ENCODE measurements around the gene NELFA. TPM values are rescaled to one million over a fixed set of nuclear protein-coding genes. Genes with fewer than 3 reads are reported as not detected.

Gene NELFA
- total RNA-seq, 1 experiment from 2014 or later = 58.3 TPM

DNA sequence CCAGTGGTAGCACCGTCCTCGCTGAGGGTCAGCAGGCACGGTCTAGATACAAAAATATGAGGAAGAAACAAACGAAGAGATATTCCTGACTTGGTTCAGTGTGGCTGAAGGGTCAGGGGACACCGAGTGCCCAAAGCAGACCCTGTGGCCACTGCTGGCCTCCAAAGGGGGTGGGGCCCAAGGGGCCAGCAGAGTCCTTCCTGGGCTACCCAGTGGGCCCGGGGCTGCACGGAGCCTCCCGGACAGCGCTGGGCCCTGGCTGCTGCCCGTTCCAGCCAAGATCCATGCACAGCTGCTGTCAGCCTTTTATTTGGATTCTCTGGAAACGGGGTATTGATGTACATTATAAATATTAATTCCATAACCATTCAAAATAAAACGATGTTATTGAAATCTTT lies 20.4 kb downstream of the NELFA start:
- TF ChIP-seq, protein P1, sequence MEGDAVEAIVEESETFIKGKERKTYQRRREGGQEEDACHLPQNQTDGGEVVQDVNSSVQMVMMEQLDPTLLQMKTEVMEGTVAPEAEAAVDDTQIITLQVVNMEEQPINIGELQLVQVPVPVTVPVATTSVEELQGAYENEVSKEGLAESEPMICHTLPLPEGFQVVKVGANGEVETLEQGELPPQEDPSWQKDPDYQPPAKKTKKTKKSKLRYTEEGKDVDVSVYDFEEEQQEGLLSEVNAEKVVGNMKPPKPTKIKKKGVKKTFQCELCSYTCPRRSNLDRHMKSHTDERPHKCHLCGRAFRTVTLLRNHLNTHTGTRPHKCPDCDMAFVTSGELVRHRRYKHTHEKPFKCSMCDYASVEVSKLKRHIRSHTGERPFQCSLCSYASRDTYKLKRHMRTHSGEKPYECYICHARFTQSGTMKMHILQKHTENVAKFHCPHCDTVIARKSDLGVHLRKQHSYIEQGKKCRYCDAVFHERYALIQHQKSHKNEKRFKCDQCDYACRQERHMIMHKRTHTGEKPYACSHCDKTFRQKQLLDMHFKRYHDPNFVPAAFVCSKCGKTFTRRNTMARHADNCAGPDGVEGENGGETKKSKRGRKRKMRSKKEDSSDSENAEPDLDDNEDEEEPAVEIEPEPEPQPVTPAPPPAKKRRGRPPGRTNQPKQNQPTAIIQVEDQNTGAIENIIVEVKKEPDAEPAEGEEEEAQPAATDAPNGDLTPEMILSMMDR (conservative IDR thresholded peaks at IDR 0.05; ENCODE audit: low read depth, low read length) = no peak
- no peak for TF ChIP-seq EZH2 (IDR thresholded peaks at IDR 0.05; ENCODE audit: borderline replicate concordance, low read depth, low read length, poor library complexity, severe bottlenecking)
- H3K27ac ChIP-seq (ENCODE audit: low read depth, low read length, poor library complexity, severe bottlenecking) = no peak overlapping the region
- intact Hi-C loops (cut with micrococcal nuclease; ENCODE audit: unreplicated experiment) = no loop called here
- BruUV-seq (replicated peaks) = no TSS peak
- no peak for DNase-seq (ENCODE audit: low spot score)
- no peaks in the 10 kb centered on the region for H3K9me3 ChIP-seq (ENCODE audit: low read depth, low read length, poor library complexity, severe bottlenecking)
- POLR2A ChIA-PET (ENCODE audit: low non-redundant PET) = no interaction called here
- H3K4me3 ChIP-seq (ENCODE audit: low read depth, low read length, poor library complexity, severe bottlenecking) = no peak overlapping the region
- CTCF ChIA-PET = no interaction called here
- no peaks in the 10 kb centered on the region for H3K4me1 ChIP-seq (ENCODE audit: insufficient read depth, low read length, poor library complexity, severe bottlenecking)
- H3K27me3 ChIP-seq (replicated peaks; ENCODE audit: insufficient read depth, low read depth, low read length, poor library complexity) = no peaks in the 10 kb centered on the region
- peaks cover 63% of the 10 kb centered on the region for H3K36me3 ChIP-seq (ENCODE audit: insufficient read depth, low read length, poor library complexity, severe bottlenecking)

DNA sequence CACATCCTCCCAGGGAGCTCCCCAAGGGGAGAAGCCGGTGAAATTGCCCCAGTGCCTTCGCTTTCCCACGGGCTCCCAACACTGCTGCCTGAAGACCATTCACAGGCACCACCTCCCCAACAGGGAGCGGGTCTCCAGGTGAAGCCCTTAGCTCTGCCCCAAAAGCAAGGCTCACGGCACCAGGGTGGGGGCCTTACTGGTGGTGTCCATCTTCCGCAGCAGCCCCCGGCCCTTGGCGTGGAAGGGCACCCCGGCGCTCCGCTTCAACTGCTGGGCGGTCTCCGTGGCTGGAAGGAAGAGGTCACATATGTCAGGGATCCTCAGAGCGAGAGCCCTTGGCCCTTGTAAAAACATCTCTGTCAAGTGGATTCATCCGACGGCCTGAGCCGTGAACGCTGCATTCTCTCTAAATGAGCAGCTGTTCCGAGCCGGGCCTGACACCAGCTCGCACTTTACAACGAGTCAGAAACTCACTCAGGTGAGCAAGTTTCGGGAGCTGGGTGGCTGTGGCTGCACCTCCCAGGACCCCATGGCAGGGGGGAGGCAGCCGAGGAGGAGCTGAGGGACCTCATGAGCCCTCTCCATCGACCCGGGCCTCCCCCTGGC lies 20.9 kb downstream of the NELFA start:
- CTCF ChIA-PET = no interaction called here
- no peaks in the 10 kb centered on the region for H3K9me3 ChIP-seq (ENCODE audit: low read depth, low read length, poor library complexity, severe bottlenecking)
- no peak for DNase-seq (ENCODE audit: low spot score)
- no peak overlapping the region for H3K4me3 ChIP-seq (ENCODE audit: low read depth, low read length, poor library complexity, severe bottlenecking)
- peaks cover 68% of the 10 kb centered on the region for H3K36me3 ChIP-seq (ENCODE audit: insufficient read depth, low read length, poor library complexity, severe bottlenecking)
- H3K27ac ChIP-seq (ENCODE audit: low read depth, low read length, poor library complexity, severe bottlenecking) = no peak overlapping the region
- TF ChIP-seq, protein P1 (conservative IDR thresholded peaks at IDR 0.05; ENCODE audit: low read depth, low read length) = no peak
- no peak for TF ChIP-seq EZH2 (IDR thresholded peaks at IDR 0.05; ENCODE audit: borderline replicate concordance, low read depth, low read length, poor library complexity, severe bottlenecking)
- H3K4me1 ChIP-seq (ENCODE audit: insufficient read depth, low read length, poor library complexity, severe bottlenecking) = no peaks in the 10 kb centered on the region
- intact Hi-C loops (cut with micrococcal nuclease; ENCODE audit: unreplicated experiment) = no loop called here
- POLR2A ChIA-PET (ENCODE audit: low non-redundant PET) = no interaction called here
- no peaks in the 10 kb centered on the region for H3K27me3 ChIP-seq (replicated peaks; ENCODE audit: insufficient read depth, low read depth, low read length, poor library complexity)
- BruUV-seq (replicated peaks) = no TSS peak

DNA sequence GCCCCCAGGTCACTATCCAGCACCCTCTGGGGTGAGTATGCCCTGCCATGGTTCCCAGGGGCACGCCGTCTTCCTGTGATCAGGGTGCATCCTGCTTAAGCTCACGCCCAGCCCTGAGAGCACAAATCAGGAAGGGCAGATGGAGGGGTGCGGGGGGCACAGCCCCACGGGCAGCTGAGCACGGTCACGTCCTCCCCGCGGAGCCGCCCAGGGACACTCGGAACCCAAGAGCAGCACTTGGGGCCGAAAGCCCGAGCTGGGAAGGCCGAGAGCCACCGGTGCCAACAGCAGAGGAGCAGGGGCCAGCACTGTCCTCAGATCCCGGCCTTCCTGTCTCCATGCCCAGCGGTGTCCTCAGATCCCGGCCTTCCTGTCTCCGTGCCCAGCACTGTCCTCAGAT lies 21.5 kb downstream of the NELFA start:
- ChIA-PET CTCF (no interaction called here), POLR2A (ENCODE audit: low non-redundant PET) (no interaction called here)
- TF ChIP-seq EZH2 (IDR thresholded peaks at IDR 0.05; ENCODE audit: borderline replicate concordance, low read depth, low read length, poor library complexity, severe bottlenecking) = no peak
- TF ChIP-seq, protein P1 (conservative IDR thresholded peaks at IDR 0.05; ENCODE audit: low read depth, low read length) = no peak
- no peaks in the 10 kb centered on the region for H3K9me3 ChIP-seq (ENCODE audit: low read depth, low read length, poor library complexity, severe bottlenecking)
- H3K36me3 ChIP-seq (ENCODE audit: insufficient read depth, low read length, poor library complexity, severe bottlenecking) = peaks cover 74% of the 10 kb centered on the region
- no peaks in the 10 kb centered on the region for H3K4me1 ChIP-seq (ENCODE audit: insufficient read depth, low read length, poor library complexity, severe bottlenecking)
- H3K27ac ChIP-seq (ENCODE audit: low read depth, low read length, poor library complexity, severe bottlenecking) = no peak overlapping the region
- H3K27me3 ChIP-seq (replicated peaks; ENCODE audit: insufficient read depth, low read depth, low read length, poor library complexity) = no peaks in the 10 kb centered on the region
- BruUV-seq (replicated peaks) = no TSS peak
- H3K4me3 ChIP-seq (ENCODE audit: low read depth, low read length, poor library complexity, severe bottlenecking) = no peak overlapping the region
- no peak for DNase-seq (ENCODE audit: low spot score)
- intact Hi-C loops (cut with micrococcal nuclease; ENCODE audit: unreplicated experiment) = no loop called here
